ENCODE data around the gene GNG7. TPM values are rescaled to one million over a fixed set of nuclear protein-coding genes. Genes with fewer than 3 reads are reported as not detected.

The GNG7 gene
- total RNA-seq = under 1 TPM; 0.68 to 0.72 TPM

DNA sequence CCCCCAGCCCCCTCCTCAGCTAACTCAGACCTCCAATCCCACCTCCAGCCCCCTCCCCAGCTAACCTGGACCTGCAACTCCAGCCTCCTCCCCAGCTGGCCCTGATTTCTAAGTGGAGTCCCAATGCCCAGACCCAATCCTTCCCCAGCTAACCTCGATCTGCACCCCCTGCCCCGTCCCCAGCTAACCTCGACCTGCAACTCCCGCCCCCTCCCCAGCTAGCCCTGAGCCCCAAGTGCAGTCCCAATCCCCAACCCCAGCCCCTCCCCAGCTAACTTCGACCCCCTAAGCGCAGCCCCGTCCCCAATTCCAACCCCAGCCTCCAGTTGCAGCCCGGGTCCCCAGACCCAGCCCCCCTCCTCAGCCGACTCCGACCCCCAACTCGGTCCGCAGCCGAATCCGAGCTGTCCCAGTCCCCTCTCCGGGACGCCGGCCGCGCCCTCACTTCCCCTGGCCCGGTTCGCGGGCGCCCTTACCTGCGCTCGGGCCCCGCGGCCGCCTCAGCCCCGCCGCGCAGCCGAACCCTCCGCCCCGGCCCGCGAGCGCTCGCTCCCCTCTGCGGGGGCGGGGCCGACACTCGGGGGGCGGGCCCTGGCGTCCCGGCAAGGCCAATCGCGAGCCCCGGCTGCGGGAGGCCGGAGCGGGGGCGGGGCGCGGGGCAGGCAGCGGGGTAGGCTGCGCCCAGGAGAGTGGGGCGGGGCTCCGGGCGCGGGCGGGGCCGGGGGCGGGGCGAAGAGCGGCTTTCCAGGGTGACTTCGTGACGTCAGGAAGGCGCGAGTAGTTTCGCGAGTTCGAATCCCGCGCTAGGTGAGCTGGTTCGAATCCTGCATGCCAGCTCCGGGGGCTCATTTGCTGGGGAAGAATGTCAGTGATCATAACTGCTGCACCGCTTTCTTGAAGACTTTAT is at the start of gene GNG7:
Gene GNG7, minus strand, starts transcription at position 525 of the 907 bp plus-strand sequence. CDS start 182,006 bp downstream, outside the sequence.

DNA sequence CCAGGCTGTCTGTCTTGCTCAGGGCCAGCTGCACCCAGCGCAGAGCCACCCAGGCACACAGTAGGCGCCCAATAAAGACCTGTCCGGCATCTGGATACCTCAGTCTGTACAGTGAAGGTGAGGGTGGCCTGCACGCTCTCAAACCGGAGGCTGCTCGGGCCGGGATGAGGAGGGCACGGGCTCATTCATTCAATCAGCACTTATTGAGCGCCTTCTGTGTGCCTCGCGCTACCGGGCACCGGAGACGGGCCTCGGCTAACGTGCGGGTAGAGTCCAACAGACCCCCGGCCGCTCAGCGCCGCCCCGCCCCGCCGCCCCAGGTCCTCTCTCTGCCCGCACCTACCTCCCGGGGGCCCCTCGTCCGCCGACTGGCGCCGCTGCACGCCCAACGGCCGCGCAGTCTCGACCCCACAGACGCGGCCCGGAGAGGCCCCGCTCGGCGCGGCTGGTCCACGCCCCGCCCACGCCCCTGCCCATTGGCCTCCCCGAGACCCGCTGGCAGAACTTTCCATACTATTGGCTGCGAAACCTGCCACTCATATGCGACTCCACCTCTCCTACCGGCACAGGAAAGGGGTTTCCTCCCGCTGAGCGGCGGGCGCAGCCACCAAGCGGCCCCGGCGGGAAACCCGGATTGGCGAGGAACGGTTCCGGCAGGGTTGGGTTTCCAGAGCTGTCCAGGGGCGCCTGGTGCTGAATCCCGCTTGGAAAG is 37.3 kb upstream of the GNG7 start, which contains the start of gene SLC39A3:
Gene SLC39A3, minus strand, starts transcription at position 416 of the 712 bp plus-strand sequence. CDS start 2,760 bp downstream, outside the sequence.

GRCh38 chr19:2720777-2721569 is 18.5 kb upstream of the GNG7 start, which contains the start of gene DIRAS1:
DIRAS1 (minus strand) TSS chr19:2721372; CDS start chr19:2717806, 3,566 bp downstream.

GRCh38 chr19:2475702-2476450 is 226.6 kb downstream of the GNG7 start, which contains the start of gene GADD45B:
GADD45B (plus strand) TSS chr19:2476127; CDS start chr19:2476359, 232 bp downstream.

Small RNA genes within 50 kb of the gene (microRNA-seq; reads per million reads assigned to microRNA genes)
- gene MIR7850 (ENCODE audit: borderline microRNAs expressed, borderline replicate concordance) = 2.3 reads per million, percentile 6 among the genes with 10 or more reads in this experiment

Other genes starting within 250 kb of the GNG7 start
- 10 to 100 TPM; 75.2 to 76.2 TPM for gene LMNB2, start 245.7 kb downstream of the GNG7 start, total RNA-seq
- 10 to 100 TPM; 40.6 to 42.7 TPM for gene GADD45B, start 226.6 kb downstream of the GNG7 start, total RNA-seq
- not detected for gene DIRAS1, start 18.7 kb upstream of the GNG7 start, total RNA-seq
- gene SLC39A3, start 37.3 kb upstream of the GNG7 start, total RNA-seq = 10 to 100 TPM; 18.5 to 21.5 TPM
- gene SGTA, start 80.6 kb upstream of the GNG7 start, total RNA-seq = 10 to 100 TPM; 37.6 to 37.8 TPM
- gene THOP1, start 82.8 kb upstream of the GNG7 start, total RNA-seq = 10 to 100 TPM; 62.0 to 66.6 TPM
- gene ZNF554, start 117.2 kb upstream of the GNG7 start, total RNA-seq = 1 to 10 TPM; 3.3 to 3.8 TPM
- gene ZNF555, start 138.8 kb upstream of the GNG7 start, total RNA-seq = 1 to 10 TPM; 3.9 to 4.3 TPM
- gene ZNF556, start 164.6 kb upstream of the GNG7 start, total RNA-seq = not detected
- 1 to 10 TPM; 3.5 to 3.8 TPM for gene ZNF57, start 198.2 kb upstream of the GNG7 start, total RNA-seq
- gene ZNF77, start 242.3 kb upstream of the GNG7 start, total RNA-seq = 1 to 10 TPM; 3.8 to 4.3 TPM